HepG2 (cell line): ENCODE measurements around the gene CCDC97. TPM values are rescaled to one million over a fixed set of nuclear protein-coding genes. Genes with fewer than 3 reads are reported as not detected.
A peak's percentile ranks its signal among the peaks of the same experiment; 100 is the strongest.

ENCODE experiments used
- AGO1 ChIP-seq: fragments of 200-400 bp; formaldehyde crosslinking; IDR thresholded peaks from 2 replicates; pipeline ENCODE4 v1.6.1; 2017; ENCODE audit warnings: mild to moderate bottlenecking, low read depth, low read length, moderate library complexity; ENCODE audit not compliant: poor library complexity, severe bottlenecking
- CREB3 ChIP-seq: sonication (generic); formaldehyde crosslinking; IDR thresholded peaks from 2 replicates; pipeline ENCODE4 v1.5.0; 2020; ENCODE audit warnings: missing genetic modification reagents
- CREM ChIP-seq, 2 experiments: sonication (generic) in 1 of 2; formaldehyde crosslinking in 1 of 2; IDR thresholded peaks; 2 replicates each; pipeline versions ENCODE4 v1.4.0 to v1.6.1; 2016 to 2020; ENCODE audit warnings: antibody characterized with exemption in 1 of 2, mild to moderate bottlenecking in 1 of 2, missing genetic modification reagents in 1 of 2
- HDAC6 ChIP-seq: fragments of 200-600 bp; sonication (generic); IDR thresholded peaks from 2 replicates; pipeline ENCODE4 v1.7.0; 2017; ENCODE audit warnings: mild to moderate bottlenecking, antibody characterized with exemption, low read length, low read depth
- HNF4A ChIP-seq: sonication (generic); formaldehyde crosslinking; IDR thresholded peaks from 2 replicates; pipeline ENCODE4 v1.4.0; 2020; ENCODE audit warnings: missing genetic modification reagents
- MLLT10 ChIP-seq: sonication (generic); formaldehyde crosslinking; IDR thresholded peaks from 2 replicates; pipeline ENCODE4 v1.4.0; 2020; ENCODE audit warnings: missing genetic modification reagents
- PAXIP1 ChIP-seq: sonication (generic); formaldehyde crosslinking; conservative IDR thresholded peaks from 2 replicates; pipeline ENCODE4 v1.4.0; 2020; ENCODE audit warnings: mild to moderate bottlenecking, missing genetic modification reagents, moderate library complexity
- RFX3 ChIP-seq: IDR thresholded peaks from 2 replicates; pipeline ENCODE4 v1.6.1; 2016; ENCODE audit warnings: missing biosample characterization, missing genetic modification reagents
- TEF ChIP-seq: sonication (generic); formaldehyde crosslinking; IDR thresholded peaks from 2 replicates; pipeline ENCODE4 v1.5.0; 2020; ENCODE audit warnings: missing genetic modification reagents
- ZBTB7A ChIP-seq: sonication (generic); formaldehyde crosslinking; IDR thresholded peaks from 2 replicates; pipeline ENCODE4 v1.8.0; 2022; ENCODE audit warnings: mild to moderate bottlenecking, missing genetic modification reagents
- ZFP62 ChIP-seq: sonication (generic); formaldehyde crosslinking; IDR thresholded peaks from 2 replicates; pipeline ENCODE4 v1.4.0; 2020; ENCODE audit warnings: missing genetic modification reagents
- ZNF567 ChIP-seq: sonication (generic); formaldehyde crosslinking; IDR thresholded peaks from 2 replicates; pipeline ENCODE4 v1.8.1; 2023; ENCODE audit warnings: mild to moderate bottlenecking, missing genetic modification reagents, borderline replicate concordance
- polyA plus RNA-seq, 8 experiments: library from polyadenylated mRNA; depleted of rRNA in 3 of 8; stranded (reverse) in 7 of 8; unstranded in 1 of 8; fragments of >200 nt; fragmentation: Illumina TruSeq in 4 of 8; extraction: Trizol in 4 of 8; gene quantifications; 2 replicates each; pipeline versions ENCODE4 v1.2.1 to v1.2.3, GENCODE V29; 2011 to 2016; ENCODE audit warnings: low read depth in 4 of 8, missing spikeins in 1 of 8, mixed read lengths in 1 of 8; ENCODE audit not compliant: insufficient read depth in 1 of 8
- total RNA-seq, 5 experiments: library from RNA; depleted of rRNA; stranded (reverse); fragments of >200 nt; fragmentation: Illumina TruSeq; extraction: Trizol; gene quantifications; 2 replicates each; pipeline ENCODE4 v1.2.3, GENCODE V29; 2016; ENCODE audit warnings: low read depth in 1 of 5
- TF ChIP-seq, protein P1 (sequence below): sonication (generic); formaldehyde crosslinking; IDR thresholded peaks from 2 replicates; pipeline ENCODE4 v1.4.0; 2020; ENCODE audit warnings: missing genetic modification reagents, borderline replicate concordance
- TF ChIP-seq, protein P2 (sequence below): sonication (generic); formaldehyde crosslinking; IDR thresholded peaks from 2 replicates; pipeline ENCODE4 v1.4.0; 2020; ENCODE audit warnings: missing genetic modification reagents, borderline replicate concordance

Gene CCDC97
- total and polyA plus RNA-seq, 2 of the 13 experiments (the other 11 are each of a cell fraction or from before 2014, with no cell fraction given) = 6.2 to 7.3 TPM

- 0 out of 2 replicates have a peak, but pooled peaks have one; percentile 27 for TF ChIP-seq PAXIP1
- no peak for TF ChIP-seq ZFP62 (CRISPR knock-in tag)
- TF ChIP-seq CREB3 = no peak
- no peak for TF ChIP-seq HNF4A (CRISPR knock-in tag)
- TF ChIP-seq AGO1 = peak; percentile 50
- TF ChIP-seq TEF (CRISPR knock-in tag) = no peak
- TF ChIP-seq ZBTB7A = no peak
- no peak for TF ChIP-seq RFX3 (CRISPR knock-in tag)
- TF ChIP-seq, protein P1, sequence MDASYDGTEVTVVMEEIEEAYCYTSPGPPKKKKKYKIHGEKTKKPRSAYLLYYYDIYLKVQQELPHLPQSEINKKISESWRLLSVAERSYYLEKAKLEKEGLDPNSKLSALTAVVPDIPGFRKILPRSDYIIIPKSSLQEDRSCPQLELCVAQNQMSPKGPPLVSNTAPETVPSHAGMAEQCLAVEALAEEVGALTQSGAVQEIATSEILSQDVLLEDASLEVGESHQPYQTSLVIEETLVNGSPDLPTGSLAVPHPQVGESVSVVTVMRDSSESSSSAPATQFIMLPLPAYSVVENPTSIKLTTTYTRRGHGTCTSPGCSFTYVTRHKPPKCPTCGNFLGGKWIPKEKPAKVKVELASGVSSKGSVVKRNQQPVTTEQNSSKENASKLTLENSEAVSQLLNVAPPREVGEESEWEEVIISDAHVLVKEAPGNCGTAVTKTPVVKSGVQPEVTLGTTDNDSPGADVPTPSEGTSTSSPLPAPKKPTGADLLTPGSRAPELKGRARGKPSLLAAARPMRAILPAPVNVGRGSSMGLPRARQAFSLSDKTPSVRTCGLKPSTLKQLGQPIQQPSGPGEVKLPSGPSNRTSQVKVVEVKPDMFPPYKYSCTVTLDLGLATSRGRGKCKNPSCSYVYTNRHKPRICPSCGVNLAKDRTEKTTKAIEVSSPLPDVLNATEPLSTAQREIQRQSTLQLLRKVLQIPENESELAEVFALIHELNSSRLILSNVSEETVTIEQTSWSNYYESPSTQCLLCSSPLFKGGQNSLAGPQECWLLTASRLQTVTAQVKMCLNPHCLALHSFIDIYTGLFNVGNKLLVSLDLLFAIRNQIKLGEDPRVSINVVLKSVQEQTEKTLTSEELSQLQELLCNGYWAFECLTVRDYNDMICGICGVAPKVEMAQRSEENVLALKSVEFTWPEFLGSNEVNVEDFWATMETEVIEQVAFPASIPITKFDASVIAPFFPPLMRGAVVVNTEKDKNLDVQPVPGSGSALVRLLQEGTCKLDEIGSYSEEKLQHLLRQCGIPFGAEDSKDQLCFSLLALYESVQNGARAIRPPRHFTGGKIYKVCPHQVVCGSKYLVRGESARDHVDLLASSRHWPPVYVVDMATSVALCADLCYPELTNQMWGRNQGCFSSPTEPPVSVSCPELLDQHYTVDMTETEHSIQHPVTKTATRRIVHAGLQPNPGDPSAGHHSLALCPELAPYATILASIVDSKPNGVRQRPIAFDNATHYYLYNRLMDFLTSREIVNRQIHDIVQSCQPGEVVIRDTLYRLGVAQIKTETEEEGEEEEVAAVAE (CRISPR knock-in tag) = peak; percentile 93; the same call in 1 of the 2 replicates
- TF ChIP-seq HDAC6 = no peak
- peak; percentile 93 for TF ChIP-seq CREM (IDR thresholded peaks at IDR 0.05)
- no peak for TF ChIP-seq CREM (CRISPR knock-in tag; IDR thresholded peaks at IDR 0.05)
- TF ChIP-seq ZNF567 (CRISPR knock-in tag) = no peak
- TF ChIP-seq, protein P2, sequence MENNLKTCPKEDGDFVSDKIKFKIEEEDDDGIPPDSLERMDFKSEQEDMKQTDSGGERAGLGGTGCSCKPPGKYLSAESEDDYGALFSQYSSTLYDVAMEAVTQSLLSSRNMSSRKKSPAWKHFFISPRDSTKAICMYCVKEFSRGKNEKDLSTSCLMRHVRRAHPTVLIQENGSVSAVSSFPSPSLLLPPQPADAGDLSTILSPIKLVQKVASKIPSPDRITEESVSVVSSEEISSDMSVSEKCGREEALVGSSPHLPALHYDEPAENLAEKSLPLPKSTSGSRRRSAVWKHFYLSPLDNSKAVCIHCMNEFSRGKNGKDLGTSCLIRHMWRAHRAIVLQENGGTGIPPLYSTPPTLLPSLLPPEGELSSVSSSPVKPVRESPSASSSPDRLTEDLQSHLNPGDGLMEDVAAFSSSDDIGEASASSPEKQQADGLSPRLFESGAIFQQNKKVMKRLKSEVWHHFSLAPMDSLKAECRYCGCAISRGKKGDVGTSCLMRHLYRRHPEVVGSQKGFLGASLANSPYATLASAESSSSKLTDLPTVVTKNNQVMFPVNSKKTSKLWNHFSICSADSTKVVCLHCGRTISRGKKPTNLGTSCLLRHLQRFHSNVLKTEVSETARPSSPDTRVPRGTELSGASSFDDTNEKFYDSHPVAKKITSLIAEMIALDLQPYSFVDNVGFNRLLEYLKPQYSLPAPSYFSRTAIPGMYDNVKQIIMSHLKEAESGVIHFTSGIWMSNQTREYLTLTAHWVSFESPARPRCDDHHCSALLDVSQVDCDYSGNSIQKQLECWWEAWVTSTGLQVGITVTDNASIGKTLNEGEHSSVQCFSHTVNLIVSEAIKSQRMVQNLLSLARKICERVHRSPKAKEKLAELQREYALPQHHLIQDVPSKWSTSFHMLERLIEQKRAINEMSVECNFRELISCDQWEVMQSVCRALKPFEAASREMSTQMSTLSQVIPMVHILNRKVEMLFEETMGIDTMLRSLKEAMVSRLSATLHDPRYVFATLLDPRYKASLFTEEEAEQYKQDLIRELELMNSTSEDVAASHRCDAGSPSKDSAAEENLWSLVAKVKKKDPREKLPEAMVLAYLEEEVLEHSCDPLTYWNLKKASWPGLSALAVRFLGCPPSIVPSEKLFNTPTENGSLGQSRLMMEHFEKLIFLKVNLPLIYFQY (CRISPR knock-in tag) = peak; percentile 39; the same call in 1 of the 2 replicates
- TF ChIP-seq MLLT10 (CRISPR knock-in tag) = no peak
Measured at GRCh38 chr19:41263850-41264580, 46.0 kb upstream of the CCDC97 start, which contains the start of gene HNRNPUL1 (continued).
